T47D (cell line): ENCODE data around the gene ABCA1.
A peak's percentile ranks its signal among the peaks of the same experiment; 100 is the strongest.
"Not testable (repeated sequence)": the region's sequence is repeated elsewhere in the genome, so short reads cannot be mapped to it uniquely, and the experiment has no call there.

Experiments
- DNase-seq, 2 experiments: peaks; one replicate each; pipeline versions ENCODE4 v3.0.0 to v3.0.0-alpha.2; 2011 to 2012; ENCODE audit warnings: low read depth in 1 of 2, low spot score in 1 of 2
- JUND ChIP-seq: IDR thresholded peaks from 2 replicates; pipeline ENCODE4 v1.6.1; 2012; ENCODE audit warnings: low read depth
- in situ Hi-C: cut with HindIII; loops from 2 replicates; pipeline ENCODE4 v1.10.0; 2016; ENCODE audit warnings: low sequenced_read_pairs, low pct_unique_long_range_greater_than_20kb

The ABCA1 gene, protein sequence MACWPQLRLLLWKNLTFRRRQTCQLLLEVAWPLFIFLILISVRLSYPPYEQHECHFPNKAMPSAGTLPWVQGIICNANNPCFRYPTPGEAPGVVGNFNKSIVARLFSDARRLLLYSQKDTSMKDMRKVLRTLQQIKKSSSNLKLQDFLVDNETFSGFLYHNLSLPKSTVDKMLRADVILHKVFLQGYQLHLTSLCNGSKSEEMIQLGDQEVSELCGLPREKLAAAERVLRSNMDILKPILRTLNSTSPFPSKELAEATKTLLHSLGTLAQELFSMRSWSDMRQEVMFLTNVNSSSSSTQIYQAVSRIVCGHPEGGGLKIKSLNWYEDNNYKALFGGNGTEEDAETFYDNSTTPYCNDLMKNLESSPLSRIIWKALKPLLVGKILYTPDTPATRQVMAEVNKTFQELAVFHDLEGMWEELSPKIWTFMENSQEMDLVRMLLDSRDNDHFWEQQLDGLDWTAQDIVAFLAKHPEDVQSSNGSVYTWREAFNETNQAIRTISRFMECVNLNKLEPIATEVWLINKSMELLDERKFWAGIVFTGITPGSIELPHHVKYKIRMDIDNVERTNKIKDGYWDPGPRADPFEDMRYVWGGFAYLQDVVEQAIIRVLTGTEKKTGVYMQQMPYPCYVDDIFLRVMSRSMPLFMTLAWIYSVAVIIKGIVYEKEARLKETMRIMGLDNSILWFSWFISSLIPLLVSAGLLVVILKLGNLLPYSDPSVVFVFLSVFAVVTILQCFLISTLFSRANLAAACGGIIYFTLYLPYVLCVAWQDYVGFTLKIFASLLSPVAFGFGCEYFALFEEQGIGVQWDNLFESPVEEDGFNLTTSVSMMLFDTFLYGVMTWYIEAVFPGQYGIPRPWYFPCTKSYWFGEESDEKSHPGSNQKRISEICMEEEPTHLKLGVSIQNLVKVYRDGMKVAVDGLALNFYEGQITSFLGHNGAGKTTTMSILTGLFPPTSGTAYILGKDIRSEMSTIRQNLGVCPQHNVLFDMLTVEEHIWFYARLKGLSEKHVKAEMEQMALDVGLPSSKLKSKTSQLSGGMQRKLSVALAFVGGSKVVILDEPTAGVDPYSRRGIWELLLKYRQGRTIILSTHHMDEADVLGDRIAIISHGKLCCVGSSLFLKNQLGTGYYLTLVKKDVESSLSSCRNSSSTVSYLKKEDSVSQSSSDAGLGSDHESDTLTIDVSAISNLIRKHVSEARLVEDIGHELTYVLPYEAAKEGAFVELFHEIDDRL (N-terminal part only)

DNA sequence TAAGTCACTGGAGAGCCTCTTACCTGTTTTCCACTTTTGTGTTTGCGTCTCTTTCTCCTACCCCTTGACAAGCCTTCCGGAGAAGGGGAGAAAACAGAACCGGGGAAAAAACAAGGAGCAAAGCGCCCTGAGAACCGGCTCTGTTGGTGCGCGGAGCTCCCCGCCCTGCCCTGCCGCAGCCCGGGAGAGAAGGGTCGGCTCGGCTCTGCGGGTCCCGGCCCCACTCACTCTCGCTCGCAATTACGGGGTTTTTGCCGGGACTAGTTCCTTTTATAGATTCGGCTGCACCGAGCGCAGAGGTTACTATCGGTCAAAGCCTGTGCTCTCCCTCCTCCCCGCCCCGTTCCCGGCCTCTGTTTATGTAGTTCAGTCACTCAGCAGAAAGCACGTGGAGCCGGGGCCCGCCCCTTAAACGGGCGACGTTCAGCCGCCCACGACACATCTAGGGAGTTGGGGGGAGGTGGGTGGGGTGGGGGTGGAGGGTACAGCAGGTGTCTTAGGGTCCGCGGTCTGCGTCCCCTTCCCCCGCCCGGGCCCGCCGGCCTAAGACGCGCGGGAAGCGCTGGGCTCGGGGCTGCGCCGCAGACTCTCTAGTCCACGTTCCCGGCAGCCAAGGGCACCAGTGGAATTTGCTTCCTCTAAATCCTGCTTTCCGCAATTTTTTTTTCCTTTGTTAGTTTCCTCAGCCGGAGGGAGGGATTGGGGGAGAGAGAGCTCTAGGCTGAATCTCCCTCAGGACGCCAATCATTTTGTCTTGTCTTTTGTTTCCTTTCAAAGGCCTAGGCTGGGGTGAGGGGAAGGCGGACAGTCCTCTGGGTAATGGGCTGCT is at the start of gene ABCA1:
ABCA1 (minus strand) TSS at position 244 of the 829 bp plus-strand sequence. CDS start 24,476 bp downstream, outside the sequence.
- in situ Hi-C loops = no loop called here

DNA sequence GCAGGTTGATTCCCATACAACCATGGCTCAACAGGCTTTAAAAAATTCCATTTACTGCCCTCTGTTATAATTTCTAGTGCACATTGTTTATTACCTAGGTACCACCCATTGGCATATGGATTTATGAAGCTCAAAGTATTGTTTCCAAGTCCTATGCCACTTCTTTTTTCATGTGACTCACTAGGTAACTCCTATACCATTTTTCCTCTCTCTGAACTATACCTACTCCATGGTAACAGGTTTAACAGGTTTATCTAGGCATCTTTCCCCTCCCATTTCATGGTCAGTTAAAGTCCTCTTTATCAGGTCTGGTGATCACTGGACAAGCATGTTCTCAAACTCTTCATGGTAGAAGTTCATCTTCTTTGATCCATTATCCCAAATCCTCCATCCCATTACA is 49.6 kb upstream of the ABCA1 start:
- TF ChIP-seq JUND = no peak; the same call in 1 of the 2 replicates
- peak in 1 of 2 experiments; percentile 80 for DNase-seq
- in situ Hi-C loops = no loop called here

More for the DNA sequence above, at the start of gene ABCA1:
- DNase-seq = peak; percentile 71 to 93
- no peak for TF ChIP-seq JUND

DNA sequence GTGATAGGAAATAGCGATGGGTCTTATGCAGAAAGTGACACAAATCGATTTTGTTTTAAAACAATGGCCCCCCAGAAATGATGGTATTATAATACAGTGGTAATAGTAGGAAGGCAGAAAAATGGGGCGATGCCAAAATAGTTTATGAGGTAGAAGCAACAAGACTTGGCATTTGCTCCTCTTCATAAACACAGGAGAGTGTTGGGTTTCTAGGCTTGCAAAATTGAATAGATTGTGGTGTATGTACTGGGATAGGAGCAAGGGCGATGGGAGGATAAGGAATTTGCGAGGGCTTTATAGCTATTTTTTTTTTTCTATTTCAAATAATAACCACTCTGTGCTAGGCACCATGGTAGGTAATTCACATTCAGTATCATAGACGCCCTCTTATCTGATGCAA is 49.2 kb upstream of the ABCA1 start:
- in situ Hi-C loops = no loop called here
- TF ChIP-seq JUND = no peak
- no peak for DNase-seq

DNA sequence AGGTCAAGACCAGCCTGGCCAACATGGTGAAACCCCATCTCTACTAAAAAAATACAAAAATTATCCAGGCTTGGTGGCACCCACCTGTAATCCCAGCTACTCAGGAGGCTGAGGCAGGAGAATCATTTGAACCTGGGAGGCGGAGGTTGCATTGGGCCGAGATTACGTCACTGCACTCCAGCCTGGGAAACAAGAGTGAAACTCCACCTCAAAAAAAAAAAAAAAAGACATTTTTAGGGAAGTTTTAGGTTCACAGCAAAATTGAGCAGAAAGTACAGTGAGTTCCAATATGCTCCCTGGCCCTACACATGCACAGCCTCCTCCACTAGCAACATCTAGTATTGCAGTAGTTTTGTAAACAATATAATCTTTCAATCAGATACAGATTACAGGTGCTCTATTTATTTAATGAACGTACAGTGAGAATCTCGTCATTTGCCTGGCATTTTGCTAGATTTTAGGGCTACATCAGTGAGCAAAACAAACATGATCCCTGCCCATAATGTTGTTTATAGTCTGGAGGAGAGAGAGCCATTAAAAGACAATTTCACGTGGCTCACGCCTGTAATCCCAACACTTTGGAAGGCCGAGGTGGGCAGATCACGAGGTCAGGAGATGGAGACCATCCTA is 48.1 kb upstream of the ABCA1 start:
- TF ChIP-seq JUND = 0 out of 2 replicates have a peak, but pooled peaks have one; percentile 33
- peak in 1 of 2 experiments; percentile 35 for DNase-seq
- in situ Hi-C loops = not testable (repeated sequence)

DNA sequence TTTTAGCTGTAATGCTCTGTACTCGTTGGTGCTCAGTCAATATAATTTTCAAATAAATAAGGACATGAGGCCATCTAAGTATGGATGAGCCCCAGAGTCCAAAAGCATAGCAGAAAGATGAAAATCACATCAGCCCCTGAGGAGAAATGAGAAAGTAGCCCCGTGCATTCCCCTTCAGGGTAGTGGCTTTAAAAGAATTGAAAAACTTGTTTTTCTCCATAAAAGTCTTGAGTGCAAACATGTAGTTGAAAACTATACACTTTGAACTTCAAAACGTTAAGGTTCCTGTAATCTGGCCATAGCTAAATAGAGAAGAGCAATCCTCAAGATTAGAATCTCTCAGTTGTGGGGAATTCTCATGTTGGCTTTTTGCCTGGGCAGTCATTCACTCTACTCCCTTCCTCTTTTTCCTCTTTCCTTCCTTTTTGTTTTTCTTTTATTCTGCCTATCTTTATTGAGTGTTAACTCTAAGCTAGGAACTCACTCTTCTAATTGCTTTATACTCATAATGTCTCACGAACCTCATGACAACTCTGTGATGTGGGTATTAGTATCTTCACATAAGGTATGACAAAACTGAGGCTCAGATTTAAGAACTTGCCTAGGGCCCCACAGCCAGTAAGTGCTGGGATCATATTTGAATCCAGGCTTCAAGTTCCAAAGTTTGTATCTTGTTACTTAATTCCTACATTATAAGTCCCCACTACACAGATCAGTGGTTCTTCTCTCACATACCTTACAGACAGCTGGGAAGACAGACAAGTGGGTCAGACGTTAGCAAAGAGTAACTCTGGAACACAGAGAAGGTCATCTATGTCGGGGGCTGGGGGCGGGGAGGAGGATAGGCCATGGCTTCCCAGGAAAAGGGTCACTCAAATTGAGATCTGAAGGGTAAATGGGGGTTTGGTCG is 46.4 kb upstream of the ABCA1 start:
- DNase-seq = no peak
- no peak for TF ChIP-seq JUND
- in situ Hi-C loops = no loop called here

DNA sequence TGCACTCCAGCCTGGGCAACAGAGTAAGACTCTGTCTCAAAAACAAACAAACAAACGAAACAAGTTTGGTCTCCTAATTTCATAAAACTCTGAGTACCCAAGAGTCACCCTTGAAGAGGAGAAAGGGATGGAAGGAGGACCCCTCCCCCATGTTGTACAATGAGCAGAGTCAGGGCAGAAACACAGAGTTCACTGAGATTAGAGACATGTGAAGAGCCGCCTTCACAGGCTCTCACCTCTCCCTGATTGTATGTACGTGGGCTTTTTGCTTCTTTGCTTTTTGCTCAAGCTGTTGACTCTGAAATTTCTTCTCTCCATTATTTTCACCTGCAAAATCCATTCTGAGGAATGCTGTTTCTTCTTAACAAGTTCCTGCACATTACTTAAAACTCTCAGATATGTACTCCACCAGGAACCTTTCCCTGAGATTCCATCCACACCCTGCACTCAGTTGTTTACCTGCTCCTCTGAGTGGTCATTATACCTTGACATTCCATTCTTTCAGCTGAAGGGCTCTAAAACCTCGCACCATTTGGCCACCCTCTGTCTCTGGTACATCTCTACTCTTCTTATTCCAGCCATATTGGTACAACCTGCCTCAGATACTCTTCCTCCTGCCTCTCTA is 44.4 kb upstream of the ABCA1 start:
- no peak for TF ChIP-seq JUND
- DNase-seq = no peak
- in situ Hi-C loops = no loop called here

DNA sequence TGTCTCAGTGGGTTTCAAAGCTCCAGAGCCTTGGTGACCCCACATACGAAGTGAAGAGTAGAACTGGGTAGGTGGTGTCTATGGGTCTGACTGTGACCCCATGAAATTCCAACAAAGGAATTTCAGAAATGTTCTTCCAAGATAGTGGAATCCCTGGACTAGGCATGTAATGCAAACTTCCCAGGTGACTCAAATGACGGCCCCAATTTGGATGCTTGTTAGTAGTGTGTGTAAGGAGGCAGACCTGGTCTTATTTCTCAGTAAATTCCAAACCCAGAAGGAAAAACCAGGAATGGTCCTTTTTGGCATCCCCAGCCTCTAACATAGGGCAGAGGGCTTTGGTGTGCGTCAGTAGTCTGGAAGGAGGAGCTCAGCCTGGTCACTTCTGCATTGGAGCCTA is 43.6 kb upstream of the ABCA1 start:
- no peak for DNase-seq
- no peak for TF ChIP-seq JUND
- in situ Hi-C loops = no loop called here

DNA sequence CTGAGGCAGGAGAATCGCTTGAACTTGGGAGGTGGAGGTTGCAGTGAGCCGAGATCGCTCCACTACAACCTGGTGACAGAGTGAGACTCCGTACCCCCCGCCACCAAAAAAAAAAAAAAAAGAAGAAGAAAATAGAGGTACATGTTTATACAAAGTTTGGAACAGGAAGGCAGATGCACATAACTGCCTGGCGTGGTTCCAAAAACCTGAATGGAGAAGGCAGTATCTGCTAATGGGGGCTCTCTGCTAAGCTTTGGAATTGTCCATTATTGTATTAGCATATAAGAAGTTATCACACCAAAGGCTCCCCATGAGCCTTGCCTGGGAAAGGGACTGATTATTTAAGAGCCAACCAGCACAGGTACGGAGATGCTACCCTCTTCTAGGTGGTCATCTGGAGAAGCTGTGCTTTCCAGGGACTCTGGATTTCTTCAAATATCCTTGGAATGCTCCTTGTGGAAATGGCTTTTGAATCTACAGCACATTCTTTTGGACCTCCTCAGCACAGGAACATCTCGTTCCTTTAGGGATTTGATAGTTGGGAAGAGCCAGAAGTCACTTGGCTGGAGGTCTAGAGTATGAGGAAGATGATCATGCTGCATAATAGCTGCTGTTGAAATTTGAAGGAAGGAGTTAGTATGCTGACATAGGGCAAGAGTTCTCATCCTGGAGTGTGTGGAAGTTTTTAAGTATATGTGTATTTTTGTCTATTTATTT is 42.5 kb upstream of the ABCA1 start:
- TF ChIP-seq JUND = no peak
- in situ Hi-C loops = no loop called here
- no peak for DNase-seq

DNA sequence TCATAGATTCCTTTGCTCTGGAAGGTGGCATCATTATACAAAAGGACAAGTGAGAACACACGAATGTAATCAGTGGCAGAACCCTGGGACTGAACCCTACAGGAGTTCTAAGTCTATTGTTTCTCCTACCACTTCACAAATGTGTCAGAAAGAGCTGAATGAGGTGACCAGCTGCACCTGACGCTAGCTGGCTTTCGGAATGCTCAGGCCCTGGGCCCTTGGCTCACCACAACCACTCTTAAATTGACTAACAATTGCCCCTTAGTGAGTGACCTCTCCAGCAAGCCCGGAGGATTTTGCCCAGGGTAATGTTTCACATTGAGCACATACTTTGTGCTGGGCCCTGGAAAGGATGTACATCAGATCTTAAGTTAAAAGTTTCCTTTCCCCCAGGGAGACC is 41.2 kb upstream of the ABCA1 start:
- TF ChIP-seq JUND = no peak
- no peak for DNase-seq
- in situ Hi-C loops = no loop called here
